Measurements from ENCODE around the gene DNAJC5G.

GRCh38 chr2:27294928-27295327, 19.7 kb downstream of the DNAJC5G start:
- no peak for TF ChIP-seq EZH2 (IDR thresholded peaks at IDR 0.05; ENCODE audit: insufficient read depth, poor library complexity, severe bottlenecking)
- TF ChIP-seq EZH2phosphoT487 (IDR thresholded peaks at IDR 0.05; ENCODE audit: insufficient read depth, low read depth), result no peak

Data from GM23248 (cell line).